Esophagus muscularis mucosa (tissue), 4 donors: ENCODE data around the gene DLX5. TPM values are rescaled to one million over a fixed set of nuclear protein-coding genes. Genes with fewer than 3 reads are reported as not detected.

Source experiments
- DNase-seq: peaks from one replicate; pipeline ENCODE4 v3.0.0-alpha.2; 2017; ENCODE audit errors: extremely low spot score
- H3K27ac ChIP-seq, 4 donors: fragments of 200-600 bp; sonication (generic); replicated peaks in 1 of 4; 1 replicate in 3 of 4; 2 replicates in 1 of 4; pipeline ENCODE4 v1.5.1; 2016 to 2019; ENCODE audit warnings: mild to moderate bottlenecking in 1 of 4
- H3K27me3 ChIP-seq, 4 donors: fragments of 200-600 bp; sonication (generic); one replicate each; pipeline versions ENCODE4 v1.5.1 to v1.6.0; 2016 to 2019
- H3K36me3 ChIP-seq, 4 donors: fragments of 200-600 bp; sonication (generic); one replicate each; pipeline ENCODE4 v1.5.1; 2016 to 2019
- H3K4me1 ChIP-seq, 4 donors: fragments of 200-600 bp; sonication (generic); one replicate each; pipeline ENCODE4 v1.5.1; 2016 to 2019
- H3K4me3 ChIP-seq, 4 donors: fragments of 200-600 bp; sonication (generic); 1 replicate in 2 of 4; 2 replicates in 2 of 4; pipeline ENCODE4 v1.5.1; 2016 to 2019; ENCODE audit warnings: mild to moderate bottlenecking in 4 of 4, moderate library complexity in 1 of 4
- H3K9me3 ChIP-seq, 4 donors: fragments of 200-600 bp; sonication (generic); 1 replicate in 3 of 4; 2 replicates in 1 of 4; pipeline ENCODE4 v1.5.1; 2016 to 2019
- CTCF ChIP-seq, 3 experiments: fragments of 200-600 bp in 2 of 3; fragments of 450-650 bp in 1 of 3; sonication (generic) in 2 of 3; IDR thresholded peaks; one replicate each; pipeline ENCODE4 v1.5.1; 2017 to 2019; ENCODE audit warnings: antibody characterized with exemption in 3 of 3, mild to moderate bottlenecking in 2 of 3, moderate library complexity in 1 of 3
- EP300 ChIP-seq: sonication (generic); formaldehyde crosslinking; IDR thresholded peaks from one replicate; pipeline ENCODE4 v1.6.1; 2017; ENCODE audit warnings: antibody characterized with exemption
- POLR2A ChIP-seq: fragments of 450-650 bp; IDR thresholded peaks from one replicate; pipeline ENCODE4 v1.6.1; 2017; ENCODE audit warnings: antibody characterized with exemption, moderate library complexity, mild to moderate bottlenecking, low read depth
- POLR2AphosphoS5 ChIP-seq, 2 donors: sonication (generic); formaldehyde crosslinking; IDR thresholded peaks; one replicate each; pipeline ENCODE4 v1.6.1; 2017; ENCODE audit warnings: antibody characterized with exemption in 2 of 2
- WGBS: methylation state at CpG from one replicate; pipeline ENCODE4 v1.1.5; 2018; 5-methylcytosine and 5-hydroxymethylcytosine counted together
- intact Hi-C: fragments of 100-400 bp; cut with DNase I; formaldehyde crosslinking; loops from one replicate; pipeline ENCODE4 v1.15.1; 2023
- total RNA-seq, 4 donors: library from RNA; depleted of rRNA; stranded (reverse); fragments of >200 nt; gene quantifications; one replicate each; pipeline versions ENCODE4 v1.1.0 to v1.2.1, GENCODE V29; 2016

Gene DLX5
- total RNA-seq, 4 donors from 2014 or later = 0.17 to 0.26 TPM; not detected in 2

GRCh38 chr7:97020996-97021746 lies 3.5 kb downstream of the DLX5 start:
- intact Hi-C loops = no loop called here
- TF ChIP-seq POLR2A (no peak), EP300 (no peak), POLR2AphosphoS5 (IDR thresholded peaks at IDR 0.05) (no peak), CTCF (IDR thresholded peaks at IDR 0.05) (no peak)
- H3K4me1 ChIP-seq = peaks cover 30 to 80% (median 74%) of the 10 kb centered on the region in 4 donors
- H3K4me3 ChIP-seq = peak overlapping the region in 3 of 4 donors; percentile 16 to 25 (median 22)
- DNase-seq = peak; percentile 62
- WGBS = 50% methylated on average over 52 of the region's 67 CpGs
- H3K9me3 ChIP-seq = no peaks in the 10 kb centered on the region
- H3K27me3 ChIP-seq = peaks cover 4 to 100% (median 78%) of the 10 kb centered on the region in 4 donors
- H3K27ac ChIP-seq = no peak overlapping the region
- H3K36me3 ChIP-seq = no peaks in the 10 kb centered on the region

- Histone ChIP-seq H3K36me3 (no peaks in the 10 kb centered on the region), H3K9me3 (no peaks in the 10 kb centered on the region), H3K27me3 (peaks cover 4 to 100% (median 76%) of the 10 kb centered on the region in 4 donors), H3K4me3 (no peak overlapping the region), H3K4me1 (peaks cover 29 to 76% (median 71%) of the 10 kb centered on the region in 4 donors), H3K27ac (no peak overlapping the region)
- DNase-seq = peak; percentile 53
- WGBS = 23% methylated on average over 13 of the region's 17 CpGs
- intact Hi-C loops = no loop called here
- TF ChIP-seq POLR2A = no peak
- no peak for TF ChIP-seq POLR2AphosphoS5 (IDR thresholded peaks at IDR 0.05)
- no peak for TF ChIP-seq EP300
- no peak for TF ChIP-seq CTCF (IDR thresholded peaks at IDR 0.05)
These were observed 4.0 kb downstream of the DLX5 start for GRCh38 chr7:97020601-97020995.

- H3K4me1 ChIP-seq = peaks cover 26 to 71% (median 65%) of the 10 kb centered on the region in 4 donors
- no peaks in the 10 kb centered on the region for H3K9me3 ChIP-seq
- WGBS = 11% methylated on average over 5 of the region's 5 CpGs
- TF ChIP-seq EP300 = no peak
- no peak for TF ChIP-seq CTCF (IDR thresholded peaks at IDR 0.05)
- no peak for TF ChIP-seq POLR2A
- no peak for TF ChIP-seq POLR2AphosphoS5 (IDR thresholded peaks at IDR 0.05)
- H3K36me3 ChIP-seq = no peaks in the 10 kb centered on the region
- H3K27me3 ChIP-seq = peaks cover 4 to 100% (median 80%) of the 10 kb centered on the region in 4 donors
- H3K4me3 ChIP-seq = no peak overlapping the region
- no peak for DNase-seq
- H3K27ac ChIP-seq = no peak overlapping the region
- intact Hi-C loops = no loop called here
These were observed 4.9 kb downstream of the DLX5 start for GRCh38 chr7:97019710-97020225.

GRCh38 chr7:97018791-97019531 lies 5.7 kb downstream of the DLX5 start:
- Histone ChIP-seq H3K27me3 (peaks cover 4 to 100% (median 76%) of the 10 kb centered on the region in 4 donors), H3K4me3 (peak overlapping the region in 1 of 4 donors; percentile 1), H3K27ac (no peak overlapping the region), H3K36me3 (no peaks in the 10 kb centered on the region), H3K9me3 (no peaks in the 10 kb centered on the region), H3K4me1 (peaks cover 24 to 63% (median 57%) of the 10 kb centered on the region in 4 donors)
- peak; percentile 64 for DNase-seq
- intact Hi-C loops = no loop called here
- 5% methylated on average over 19 of the region's 19 CpGs for WGBS
- TF ChIP-seq EP300 = no peak
- no peak for TF ChIP-seq POLR2AphosphoS5 (IDR thresholded peaks at IDR 0.05)
- no peak for TF ChIP-seq CTCF (IDR thresholded peaks at IDR 0.05)
- no peak for TF ChIP-seq POLR2A
